VCaP (cell line): ENCODE measurements around the gene SANBR.

Experiments
- H3K27ac ChIP-seq: fragments of 450-650 bp; 2 replicates; pipeline ENCODE4 v1.5.1; 2017
- CTCF ChIP-seq: fragments of 450-650 bp; conservative IDR thresholded peaks from 2 replicates; pipeline ENCODE4 v1.5.1; 2017; ENCODE audit warnings: mild to moderate bottlenecking, moderate library complexity

SANBR gene

GRCh38 chr2:61090386-61090921, 24.8 kb downstream of the SANBR start:
- no peak for TF ChIP-seq CTCF
- H3K27ac ChIP-seq: no peak overlapping the region

- no peak for TF ChIP-seq CTCF
- H3K27ac ChIP-seq: no peak overlapping the region
These were observed 25.8 kb downstream of the SANBR start for GRCh38 chr2:61091485-61091884.

- no peak overlapping the region for H3K27ac ChIP-seq
- TF ChIP-seq CTCF: no peak
These were observed 30.8 kb downstream of the SANBR start for GRCh38 chr2:61096438-61096837.

GRCh38 chr2:61100801-61101200, 35.1 kb downstream of the SANBR start:
- no peak for TF ChIP-seq CTCF
- H3K27ac ChIP-seq: no peak overlapping the region

- H3K27ac ChIP-seq: no peak overlapping the region
- TF ChIP-seq CTCF: no peak
These were observed 43.6 kb downstream of the SANBR start for GRCh38 chr2:61109291-61109690.

- no peak overlapping the region for H3K27ac ChIP-seq
- TF ChIP-seq CTCF: no peak
These were observed 46.0 kb downstream of the SANBR start for GRCh38 chr2:61111708-61112107.

- H3K27ac ChIP-seq: no peak overlapping the region
- TF ChIP-seq CTCF: no peak
These were observed 48.5 kb downstream of the SANBR start for GRCh38 chr2:61114147-61114546.
